HEK293T (cell line): Measurements from ENCODE around the gene RNF14.

Experiments
- ARNT ChIP-seq: fragments of 450-650 bp; IDR thresholded peaks from 2 replicates; pipeline ENCODE4 v1.6.1; 2017; ENCODE audit warnings: mild to moderate bottlenecking
- BHLHE40 ChIP-seq: fragments of 450-650 bp; IDR thresholded peaks from 2 replicates; pipeline ENCODE4 v1.6.1; 2016; ENCODE audit warnings: mild to moderate bottlenecking, moderate library complexity, borderline replicate concordance
- CTBP1 ChIP-seq: fragments of 450-650 bp; IDR thresholded peaks from 2 replicates; pipeline ENCODE4 v1.6.1; 2016; ENCODE audit warnings: borderline replicate concordance
- ELF4 ChIP-seq: fragments of 450-650 bp; IDR thresholded peaks from 2 replicates; pipeline ENCODE4 v1.6.1; 2017; ENCODE audit warnings: antibody characterized with exemption
- FOXA1 ChIP-seq: fragments of 450-650 bp; IDR thresholded peaks from 2 replicates; pipeline ENCODE4 v1.6.1; 2016; ENCODE audit warnings: mild to moderate bottlenecking
- FOXK2 ChIP-seq: fragments of 450-650 bp; IDR thresholded peaks from 2 replicates; pipeline ENCODE4 v1.6.1; 2016; ENCODE audit warnings: mild to moderate bottlenecking
- FOXM1 ChIP-seq: fragments of 450-650 bp; IDR thresholded peaks from 2 replicates; pipeline ENCODE4 v1.6.1; 2017; ENCODE audit warnings: mild to moderate bottlenecking, borderline replicate concordance
- SP1 ChIP-seq: fragments of 450-650 bp; IDR thresholded peaks from 2 replicates; pipeline ENCODE4 v1.6.1; 2017
- TARDBP ChIP-seq: fragments of 450-650 bp; IDR thresholded peaks from 2 replicates; pipeline ENCODE4 v1.6.1; 2016

- TF ChIP-seq FOXK2 (no peak), FOXM1 (no peak), CTBP1 (no peak), BHLHE40 (no peak), TARDBP (no peak), ELF4 (no peak), FOXA1 (no peak), ARNT (no peak), SP1 (no peak)
Measured at GRCh38 chr5:141940695-141941271, 28.1 kb upstream of the RNF14 start.
